Right kidney (tissue), 1 donor: Measurements from ENCODE around the gene EYS.
"Not testable (repeated sequence)": the region's sequence is repeated elsewhere in the genome, so short reads cannot be mapped to it uniquely, and the experiment has no call there.

ENCODE experiments used
- DNase-seq: peaks from one replicate; pipeline ENCODE4 v3.0.0-alpha.2; 2016

EYS gene

GRCh38 chr6:65633501-65633900 is 73.5 kb downstream of the EYS start:
- no peak for DNase-seq

- DNase-seq, result no peak
These were observed 75.3 kb downstream of the EYS start for GRCh38 chr6:65631711-65632110.

GRCh38 chr6:65627434-65627999 is 79.5 kb downstream of the EYS start:
- DNase-seq, result not testable (repeated sequence)

GRCh38 chr6:65627015-65627414 is 80.0 kb downstream of the EYS start:
- no peak for DNase-seq

- no peak for DNase-seq
These were observed 83.5 kb downstream of the EYS start for GRCh38 chr6:65623566-65623965.

- no peak for DNase-seq
These were observed 96.3 kb downstream of the EYS start for GRCh38 chr6:65610746-65611145.

- DNase-seq, result no peak
These were observed 111.5 kb downstream of the EYS start for GRCh38 chr6:65595540-65595939.

GRCh38 chr6:65570340-65570739 is 136.7 kb downstream of the EYS start:
- DNase-seq, result no peak

GRCh38 chr6:65569505-65569904 is 137.5 kb downstream of the EYS start:
- no peak for DNase-seq

- not testable (repeated sequence) for DNase-seq
These were observed 138.0 kb downstream of the EYS start for GRCh38 chr6:65569056-65569455.

GRCh38 chr6:65566117-65566516 is 140.9 kb downstream of the EYS start:
- DNase-seq, result no peak

- DNase-seq, result no peak
These were observed 149.0 kb downstream of the EYS start for GRCh38 chr6:65558071-65558470.

- DNase-seq, result no peak
These were observed 149.8 kb downstream of the EYS start for GRCh38 chr6:65557224-65557623.

GRCh38 chr6:65546894-65547293 is 160.1 kb downstream of the EYS start:
- no peak for DNase-seq

GRCh38 chr6:65545920-65546319 is 161.1 kb downstream of the EYS start:
- no peak for DNase-seq

- DNase-seq, result no peak
These were observed 168.4 kb downstream of the EYS start for GRCh38 chr6:65538644-65539043.

- DNase-seq, result no peak
These were observed 169.4 kb downstream of the EYS start for GRCh38 chr6:65537600-65537999.

GRCh38 chr6:65531533-65531932 is 175.5 kb downstream of the EYS start:
- DNase-seq, result no peak

- DNase-seq, result no peak
These were observed 182.8 kb downstream of the EYS start for GRCh38 chr6:65524232-65524631.

GRCh38 chr6:65505736-65506135 is 201.3 kb downstream of the EYS start:
- DNase-seq, result no peak

GRCh38 chr6:65501045-65501444 is 206.0 kb downstream of the EYS start:
- DNase-seq, result no peak

GRCh38 chr6:65483652-65484051 is 223.4 kb downstream of the EYS start:
- not testable (repeated sequence) for DNase-seq

GRCh38 chr6:65469650-65470049 is 237.4 kb downstream of the EYS start:
- no peak for DNase-seq

- DNase-seq, result no peak
These were observed 238.7 kb downstream of the EYS start for GRCh38 chr6:65468307-65468706.

- no peak for DNase-seq
These were observed 245.9 kb downstream of the EYS start for GRCh38 chr6:65461121-65461520.
